Gastroesophageal sphincter (tissue), 3 donors: ENCODE results near the gene CAPZB.

Experiments used
- EP300 ChIP-seq: sonication (generic); formaldehyde crosslinking; IDR thresholded peaks from one replicate; pipeline ENCODE4 v1.6.1; 2017; ENCODE audit warnings: antibody characterized with exemption, mild to moderate bottlenecking
- POLR2A ChIP-seq, 2 donors: fragments of 450-650 bp; IDR thresholded peaks; one replicate each; pipeline ENCODE4 v1.6.1; 2017; ENCODE audit warnings: antibody characterized with exemption in 2 of 2, mild to moderate bottlenecking in 2 of 2, moderate library complexity in 1 of 2
- POLR2AphosphoS5 ChIP-seq: sonication (generic); formaldehyde crosslinking; IDR thresholded peaks from one replicate; pipeline ENCODE4 v1.6.1; 2017; ENCODE audit warnings: antibody characterized with exemption
- TF ChIP-seq, protein P1 (sequence below), 4 experiments: fragments of 200-600 bp in 2 of 4; fragments of 450-650 bp in 2 of 4; sonication (generic) in 1 of 4; IDR thresholded peaks; one replicate each; pipeline ENCODE4 v1.5.1; 2017 to 2019; ENCODE audit warnings: antibody characterized with exemption in 4 of 4, mild to moderate bottlenecking in 2 of 4, moderate library complexity in 2 of 4

DNA sequence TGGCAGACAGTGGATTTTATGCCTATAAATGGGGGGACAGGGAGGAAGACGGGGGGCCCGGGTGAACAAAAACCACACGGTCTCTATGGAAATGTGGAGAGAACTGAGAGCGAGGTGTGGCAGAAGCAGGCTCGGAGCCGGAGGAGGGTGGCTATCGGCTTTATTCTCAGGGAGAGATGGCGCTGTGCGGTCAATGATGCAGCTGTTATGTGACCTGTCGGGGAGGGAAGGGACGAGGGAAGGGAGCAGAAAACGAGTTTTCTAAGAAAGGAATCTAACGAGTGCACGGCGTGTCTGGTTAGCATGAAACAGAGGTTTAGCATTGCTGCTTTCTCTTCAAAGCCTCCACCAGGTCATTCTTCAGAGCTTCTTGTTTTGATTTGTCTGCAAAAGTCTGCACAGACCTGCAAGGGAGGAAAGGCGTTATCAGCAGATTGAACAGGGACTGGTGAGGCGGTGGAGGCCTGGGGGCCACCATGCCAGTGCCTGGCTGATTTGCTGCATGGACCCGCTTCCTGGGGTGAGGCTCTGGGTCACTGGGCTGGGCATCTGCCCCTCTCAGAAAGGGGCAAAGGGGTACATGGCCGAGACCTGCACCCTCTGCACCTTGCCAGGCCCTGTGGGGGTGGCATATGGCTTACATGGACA, 146.0 kb downstream of the CAPZB start:
- TF ChIP-seq POLR2A (IDR thresholded peaks at IDR 0.05), result no peak
- TF ChIP-seq, protein P1, sequence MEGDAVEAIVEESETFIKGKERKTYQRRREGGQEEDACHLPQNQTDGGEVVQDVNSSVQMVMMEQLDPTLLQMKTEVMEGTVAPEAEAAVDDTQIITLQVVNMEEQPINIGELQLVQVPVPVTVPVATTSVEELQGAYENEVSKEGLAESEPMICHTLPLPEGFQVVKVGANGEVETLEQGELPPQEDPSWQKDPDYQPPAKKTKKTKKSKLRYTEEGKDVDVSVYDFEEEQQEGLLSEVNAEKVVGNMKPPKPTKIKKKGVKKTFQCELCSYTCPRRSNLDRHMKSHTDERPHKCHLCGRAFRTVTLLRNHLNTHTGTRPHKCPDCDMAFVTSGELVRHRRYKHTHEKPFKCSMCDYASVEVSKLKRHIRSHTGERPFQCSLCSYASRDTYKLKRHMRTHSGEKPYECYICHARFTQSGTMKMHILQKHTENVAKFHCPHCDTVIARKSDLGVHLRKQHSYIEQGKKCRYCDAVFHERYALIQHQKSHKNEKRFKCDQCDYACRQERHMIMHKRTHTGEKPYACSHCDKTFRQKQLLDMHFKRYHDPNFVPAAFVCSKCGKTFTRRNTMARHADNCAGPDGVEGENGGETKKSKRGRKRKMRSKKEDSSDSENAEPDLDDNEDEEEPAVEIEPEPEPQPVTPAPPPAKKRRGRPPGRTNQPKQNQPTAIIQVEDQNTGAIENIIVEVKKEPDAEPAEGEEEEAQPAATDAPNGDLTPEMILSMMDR (IDR thresholded peaks at IDR 0.05), result no peak
- TF ChIP-seq POLR2AphosphoS5, result no peak
- no peak for TF ChIP-seq EP300
